Measurements from ENCODE around the gene HEXIM2. TPM values are rescaled to one million over a fixed set of nuclear protein-coding genes. Genes with fewer than 3 reads are reported as not detected.

Gene HEXIM2
- total and polyA plus RNA-seq, 2 of the 13 experiments (the other 11 are each of a cell fraction or from before 2014, with no cell fraction given) = 27.1 to 32.4 TPM

DNA sequence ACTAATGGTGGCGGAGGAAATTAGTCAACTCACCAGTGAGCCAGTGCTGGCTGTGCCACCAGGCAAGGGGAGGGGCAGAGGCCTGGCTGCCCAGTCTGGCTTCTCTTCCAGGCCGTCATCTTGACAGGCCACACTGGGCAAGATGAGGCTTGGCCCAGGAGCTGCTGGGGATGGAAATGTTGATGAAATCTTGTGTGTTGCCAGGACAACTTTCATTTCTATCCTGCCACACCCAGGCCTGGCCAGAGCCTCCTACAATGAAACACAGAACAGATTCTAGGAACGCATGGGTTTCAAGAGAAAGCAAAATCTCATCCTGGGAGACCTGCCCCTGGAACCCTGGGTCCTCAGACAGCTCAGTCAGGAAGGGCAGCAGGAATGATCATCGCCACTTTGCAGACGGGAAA is 9.3 kb downstream of the HEXIM2 start (continued):
- TF ChIP-seq, protein P1, sequence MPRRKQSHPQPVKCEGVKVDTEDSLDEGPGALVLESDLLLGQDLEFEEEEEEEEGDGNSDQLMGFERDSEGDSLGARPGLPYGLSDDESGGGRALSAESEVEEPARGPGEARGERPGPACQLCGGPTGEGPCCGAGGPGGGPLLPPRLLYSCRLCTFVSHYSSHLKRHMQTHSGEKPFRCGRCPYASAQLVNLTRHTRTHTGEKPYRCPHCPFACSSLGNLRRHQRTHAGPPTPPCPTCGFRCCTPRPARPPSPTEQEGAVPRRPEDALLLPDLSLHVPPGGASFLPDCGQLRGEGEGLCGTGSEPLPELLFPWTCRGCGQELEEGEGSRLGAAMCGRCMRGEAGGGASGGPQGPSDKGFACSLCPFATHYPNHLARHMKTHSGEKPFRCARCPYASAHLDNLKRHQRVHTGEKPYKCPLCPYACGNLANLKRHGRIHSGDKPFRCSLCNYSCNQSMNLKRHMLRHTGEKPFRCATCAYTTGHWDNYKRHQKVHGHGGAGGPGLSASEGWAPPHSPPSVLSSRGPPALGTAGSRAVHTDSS (CRISPR knock-in tag; conservative IDR thresholded peaks at IDR 0.05) = no peak
- TF ChIP-seq RBM39 (IDR thresholded peaks at IDR 0.05; ENCODE audit: low read depth, low read length, poor library complexity, severe bottlenecking) (peak; percentile 24), BRF2 (CRISPR knock-in tag; IDR thresholded peaks at IDR 0.05) (no peak), ZNF839 (CRISPR knock-in tag; IDR thresholded peaks at IDR 0.05; ENCODE audit: borderline replicate concordance) (peak; percentile 8), POGZ (CRISPR knock-in tag; IDR thresholded peaks at IDR 0.05) (peak; percentile 19; the same call in 1 of the 2 replicates), TRIM24 (CRISPR knock-in tag; IDR thresholded peaks at IDR 0.05) (no peak), ZNF709 (CRISPR knock-in tag; IDR thresholded peaks at IDR 0.05) (no peak), JUND (CRISPR knock-in tag; IDR thresholded peaks at IDR 0.05) (no peak), ETS1 (CRISPR knock-in tag; IDR thresholded peaks at IDR 0.05) (no peak), PRPF4 (IDR thresholded peaks at IDR 0.05; ENCODE audit: low read depth, low read length, poor library complexity, severe bottlenecking) (no peak), ZNF17 (CRISPR knock-in tag; IDR thresholded peaks at IDR 0.05) (no peak), ZNF280D (CRISPR knock-in tag; IDR thresholded peaks at IDR 0.05) (no peak), ZBTB38 (CRISPR knock-in tag; IDR thresholded peaks at IDR 0.05) (no peak), RBM22 (optimal IDR thresholded peaks at IDR 0.05; ENCODE audit: low read length) (no peak), MXD3 (CRISPR knock-in tag; IDR thresholded peaks at IDR 0.05) (no peak), ZNF124 (CRISPR knock-in tag; IDR thresholded peaks at IDR 0.05) (no peak), KAT8 (CRISPR knock-in tag; IDR thresholded peaks at IDR 0.05) (no peak), ZNF552 (CRISPR knock-in tag; IDR thresholded peaks at IDR 0.05; ENCODE audit: borderline replicate concordance) (no peak; the same call in 1 of the 2 replicates), KDM1A (CRISPR knock-in tag; IDR thresholded peaks at IDR 0.05) (no peak)
